ENCODE measurements around the gene EXOC6.

DNA sequence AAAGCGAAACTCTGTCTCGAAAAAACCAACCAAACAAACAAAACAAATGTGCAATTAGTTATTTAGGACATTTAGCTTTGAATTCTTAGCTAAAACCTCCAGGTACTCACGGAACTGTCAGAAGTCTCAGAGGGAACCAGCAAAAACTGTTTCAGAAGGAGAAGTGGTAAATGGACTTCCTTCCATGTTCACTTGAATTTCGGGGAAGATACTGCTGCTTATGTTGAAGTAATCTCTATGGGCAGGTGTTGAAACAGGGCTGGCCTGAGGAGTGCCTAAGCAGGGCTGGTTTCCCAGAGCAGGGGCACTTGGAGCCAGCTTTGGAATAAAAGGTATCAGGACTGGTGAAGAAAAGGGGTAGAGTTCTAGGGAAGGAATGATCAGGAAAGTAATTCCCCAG lies 2.4 kb upstream of the EXOC6 start:
- TF ChIP-seq, protein P1, sequence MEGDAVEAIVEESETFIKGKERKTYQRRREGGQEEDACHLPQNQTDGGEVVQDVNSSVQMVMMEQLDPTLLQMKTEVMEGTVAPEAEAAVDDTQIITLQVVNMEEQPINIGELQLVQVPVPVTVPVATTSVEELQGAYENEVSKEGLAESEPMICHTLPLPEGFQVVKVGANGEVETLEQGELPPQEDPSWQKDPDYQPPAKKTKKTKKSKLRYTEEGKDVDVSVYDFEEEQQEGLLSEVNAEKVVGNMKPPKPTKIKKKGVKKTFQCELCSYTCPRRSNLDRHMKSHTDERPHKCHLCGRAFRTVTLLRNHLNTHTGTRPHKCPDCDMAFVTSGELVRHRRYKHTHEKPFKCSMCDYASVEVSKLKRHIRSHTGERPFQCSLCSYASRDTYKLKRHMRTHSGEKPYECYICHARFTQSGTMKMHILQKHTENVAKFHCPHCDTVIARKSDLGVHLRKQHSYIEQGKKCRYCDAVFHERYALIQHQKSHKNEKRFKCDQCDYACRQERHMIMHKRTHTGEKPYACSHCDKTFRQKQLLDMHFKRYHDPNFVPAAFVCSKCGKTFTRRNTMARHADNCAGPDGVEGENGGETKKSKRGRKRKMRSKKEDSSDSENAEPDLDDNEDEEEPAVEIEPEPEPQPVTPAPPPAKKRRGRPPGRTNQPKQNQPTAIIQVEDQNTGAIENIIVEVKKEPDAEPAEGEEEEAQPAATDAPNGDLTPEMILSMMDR (conservative IDR thresholded peaks at IDR 0.05; ENCODE audit: low read length), result no peak
- no peak for TF ChIP-seq EZH2phosphoT487 (IDR thresholded peaks at IDR 0.05; ENCODE audit: borderline replicate concordance, low read depth, low read length)
